ENCODE results near the gene CXCR6.

Gene CXCR6

DNA sequence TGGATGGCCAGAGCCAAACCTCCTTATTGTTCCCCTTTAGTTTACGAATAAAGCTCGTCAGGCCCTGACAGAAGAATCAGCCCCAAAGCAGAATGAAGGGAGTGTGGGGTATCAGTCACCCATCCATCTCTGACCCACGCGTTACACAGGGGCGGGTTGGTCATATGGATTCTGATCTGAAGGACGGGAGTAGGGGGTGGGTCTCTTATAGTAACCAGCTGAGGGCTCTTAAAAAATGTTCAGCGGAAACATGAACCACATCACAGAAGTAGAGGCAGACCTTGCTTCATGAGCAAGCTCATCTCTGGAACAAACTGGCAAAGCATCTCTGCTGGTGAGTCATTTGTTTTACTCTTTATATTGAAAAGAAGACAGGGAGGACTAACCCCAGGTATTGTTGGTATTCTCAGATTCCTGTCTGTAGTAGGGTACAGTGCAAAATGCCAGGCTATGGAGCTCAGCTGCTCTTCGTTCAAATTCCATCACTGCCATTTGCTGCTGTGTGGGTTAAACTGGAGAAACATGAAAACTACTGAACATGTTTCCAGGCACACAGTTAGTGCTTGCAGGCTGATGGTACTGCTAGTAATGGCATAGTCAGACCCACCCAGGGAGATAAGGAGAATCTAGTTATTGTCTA, at the start of gene CXCR6:
TSS of gene CXCR6 (plus strand) at position 258 of the 640 bp plus-strand sequence. CDS start 3,018 bp downstream, outside the sequence.
- in situ Hi-C loops (cut with HindIII; ENCODE audit: low sequenced_read_pairs), result no loop called here

DNA sequence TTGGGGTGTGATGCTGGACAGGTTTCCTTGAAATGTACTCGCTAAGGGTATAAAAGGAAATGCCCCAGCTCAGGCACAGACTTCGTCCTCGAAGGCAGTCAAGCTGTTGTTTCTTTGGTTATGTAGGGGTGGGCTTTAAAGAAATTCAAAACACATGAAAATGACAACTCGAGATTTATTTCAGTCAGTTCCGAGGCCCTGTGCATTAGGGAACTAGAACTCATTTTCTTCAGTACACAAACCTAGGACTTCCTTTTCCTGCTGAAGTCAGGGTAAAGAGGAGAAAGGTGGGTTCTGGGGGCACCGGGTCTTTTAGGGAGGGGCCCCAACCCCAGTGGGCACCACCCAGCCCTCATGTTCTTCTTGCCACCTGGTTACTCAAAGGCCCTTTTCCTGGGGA, 49.2 kb upstream of the CXCR6 start:
- in situ Hi-C loops (cut with HindIII; ENCODE audit: low sequenced_read_pairs), result no loop called here

GRCh38 chr3:45895686-45896468, 47.4 kb upstream of the CXCR6 start:
- in situ Hi-C loops (cut with HindIII; ENCODE audit: low sequenced_read_pairs), result no loop called here

DNA sequence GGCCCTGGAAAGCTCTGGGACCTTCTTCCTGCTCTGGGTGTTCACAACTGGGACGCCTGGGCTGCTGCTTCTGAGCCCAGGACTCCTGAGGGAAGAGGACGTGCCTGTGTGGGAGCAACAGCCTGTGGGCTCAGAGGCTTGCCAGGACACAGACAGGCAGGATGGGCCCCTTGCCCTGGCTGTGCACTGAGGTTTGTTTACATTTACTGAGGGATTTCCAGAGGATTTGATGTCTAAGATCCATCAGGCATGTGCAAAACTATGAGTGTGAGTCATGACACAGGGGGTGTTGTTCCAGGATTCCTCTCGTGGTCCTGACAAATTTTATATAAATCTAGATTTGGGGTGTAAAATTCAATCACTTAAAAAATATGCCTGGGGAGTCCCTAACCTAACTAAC, 46.3 kb upstream of the CXCR6 start:
- in situ Hi-C loops (cut with HindIII; ENCODE audit: low sequenced_read_pairs), result no loop called here

DNA sequence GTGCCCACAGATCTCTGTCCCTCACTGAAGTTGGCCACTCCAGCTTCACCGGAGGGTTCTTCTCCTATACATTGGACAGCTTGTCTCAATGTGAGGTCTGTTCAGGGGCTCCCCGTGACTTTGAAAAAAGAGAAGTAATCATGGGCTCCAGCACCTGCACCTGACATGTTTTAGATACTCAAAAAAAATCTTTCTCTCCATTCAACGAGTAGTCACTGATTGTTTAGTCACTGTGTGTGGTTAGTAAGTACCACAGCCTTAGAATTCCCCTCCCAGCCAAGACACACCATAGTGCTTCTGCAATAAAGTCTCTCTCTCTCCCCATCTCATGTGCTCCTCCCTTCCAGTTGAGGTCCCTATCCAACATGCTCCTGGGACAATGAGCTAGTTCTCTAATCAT, 38.3 kb upstream of the CXCR6 start:
- in situ Hi-C loops (cut with HindIII; ENCODE audit: low sequenced_read_pairs), result no loop called here

DNA sequence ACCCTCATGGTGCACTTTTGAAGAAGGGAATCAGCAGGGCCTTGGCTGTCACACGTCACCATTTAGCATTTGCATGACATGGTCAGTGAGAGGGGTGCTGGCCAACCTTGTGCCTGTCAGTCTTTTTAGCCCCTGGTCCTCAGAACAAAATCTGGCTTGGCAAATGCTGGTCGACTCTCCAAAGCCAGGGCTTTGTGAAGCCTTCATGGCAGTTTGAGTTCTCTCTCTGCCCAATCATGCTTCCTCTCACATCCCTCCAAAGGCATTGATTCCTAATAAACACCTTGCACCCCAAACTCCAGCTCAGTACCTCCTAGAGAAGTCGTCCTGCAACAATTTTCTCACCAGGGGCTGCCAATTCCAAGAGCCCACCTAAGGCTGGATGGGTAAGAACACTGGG, 37.5 kb upstream of the CXCR6 start:
- in situ Hi-C loops (cut with HindIII; ENCODE audit: low sequenced_read_pairs), result no loop called here

GRCh38 chr3:45906681-45907407, 36.4 kb upstream of the CXCR6 start:
- in situ Hi-C loops (cut with HindIII; ENCODE audit: low sequenced_read_pairs), result no loop called here

GRCh38 chr3:45907769-45908705, 35.2 kb upstream of the CXCR6 start:
- in situ Hi-C loops (cut with HindIII; ENCODE audit: low sequenced_read_pairs), result no loop called here

DNA sequence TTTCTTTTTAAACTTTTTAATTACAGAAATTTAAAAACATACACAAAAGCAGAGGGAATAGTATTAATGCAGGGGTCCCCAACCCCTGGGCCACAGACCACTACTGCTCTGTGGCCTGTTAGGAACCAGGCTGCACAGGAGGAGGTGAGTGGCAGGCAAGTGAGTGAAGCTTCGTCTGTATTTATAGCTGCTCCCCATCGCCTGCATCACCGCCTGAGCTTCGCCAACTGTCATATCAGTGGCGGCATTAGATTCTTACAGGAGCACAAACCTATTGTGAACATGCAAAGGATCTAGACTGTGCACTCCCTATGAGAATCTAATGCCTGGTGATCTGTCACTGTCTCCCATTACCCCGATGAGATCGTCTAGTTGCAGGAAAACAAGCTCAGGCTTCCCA, 34.5 kb upstream of the CXCR6 start:
- in situ Hi-C loops (cut with HindIII; ENCODE audit: low sequenced_read_pairs), result no loop called here

DNA sequence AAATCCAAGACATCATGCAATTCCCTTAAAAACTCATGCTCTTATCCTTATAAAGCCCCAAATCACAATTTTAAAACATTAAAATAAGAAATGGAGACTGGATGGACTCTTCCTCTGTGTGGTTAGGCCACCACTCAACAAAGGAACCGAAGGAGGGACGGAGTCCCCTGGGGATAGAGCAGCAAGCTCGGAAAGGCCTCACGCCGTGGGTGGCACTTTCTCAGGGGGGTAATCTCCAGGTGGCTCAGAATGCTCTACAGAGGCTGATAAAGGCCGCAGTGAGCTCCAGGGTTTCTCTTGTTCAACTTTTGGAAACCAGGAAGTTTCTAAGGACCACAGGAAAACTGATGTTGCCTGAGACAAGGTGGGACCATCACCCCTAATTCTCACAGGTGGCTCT, 33.7 kb upstream of the CXCR6 start:
- in situ Hi-C loops (cut with HindIII; ENCODE audit: low sequenced_read_pairs), result no loop called here

- in situ Hi-C loops (cut with HindIII; ENCODE audit: low sequenced_read_pairs), result no loop called here
These were observed 32.4 kb upstream of the CXCR6 start for GRCh38 chr3:45910892-45911291.

- in situ Hi-C loops (cut with HindIII; ENCODE audit: low sequenced_read_pairs), result no loop called here
These were observed 31.6 kb upstream of the CXCR6 start for GRCh38 chr3:45911511-45912226.

DNA sequence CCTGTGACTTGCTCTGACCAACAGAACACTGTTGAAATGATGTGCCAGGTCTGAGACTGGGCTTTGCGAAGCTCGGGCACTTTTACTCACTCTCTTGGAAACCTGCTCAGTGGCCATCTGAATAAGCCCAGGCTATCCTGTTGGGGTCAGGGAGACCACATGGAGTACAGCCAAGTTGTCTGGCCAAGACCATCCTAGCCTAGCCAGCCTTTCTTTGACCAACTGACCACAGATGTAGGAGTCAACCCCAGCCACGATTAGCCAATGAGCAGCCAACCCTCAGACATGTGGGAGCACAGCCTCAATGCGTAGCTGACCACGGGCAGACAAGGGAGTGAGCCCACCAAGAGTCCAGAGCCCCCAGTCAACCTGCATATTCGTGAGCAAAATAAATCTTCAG, 30.8 kb upstream of the CXCR6 start:
- in situ Hi-C loops (cut with HindIII; ENCODE audit: low sequenced_read_pairs), result no loop called here

- in situ Hi-C loops (cut with HindIII; ENCODE audit: low sequenced_read_pairs), result no loop called here
These were observed 28.8 kb upstream of the CXCR6 start for GRCh38 chr3:45914362-45915058.

DNA sequence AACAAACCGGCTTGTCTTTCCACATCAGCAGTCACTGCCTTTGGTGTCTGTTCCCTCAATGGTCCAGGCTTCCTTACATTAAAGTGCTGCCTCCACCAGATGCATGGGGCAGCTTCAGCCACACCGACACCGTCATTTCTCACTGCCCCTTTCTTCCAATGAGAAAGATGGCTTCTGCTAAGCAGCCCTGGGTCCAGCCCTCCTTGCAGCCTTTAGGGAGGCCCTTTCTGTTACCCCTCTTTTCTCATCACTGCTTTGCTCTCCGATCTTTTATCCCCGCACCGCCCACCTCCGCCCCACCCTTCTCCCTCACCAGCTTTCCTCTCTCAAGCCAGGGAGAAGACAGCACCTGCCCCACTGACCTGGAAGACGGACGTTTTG, 28.2 kb upstream of the CXCR6 start:
- in situ Hi-C loops (cut with HindIII; ENCODE audit: low sequenced_read_pairs), result no loop called here

DNA sequence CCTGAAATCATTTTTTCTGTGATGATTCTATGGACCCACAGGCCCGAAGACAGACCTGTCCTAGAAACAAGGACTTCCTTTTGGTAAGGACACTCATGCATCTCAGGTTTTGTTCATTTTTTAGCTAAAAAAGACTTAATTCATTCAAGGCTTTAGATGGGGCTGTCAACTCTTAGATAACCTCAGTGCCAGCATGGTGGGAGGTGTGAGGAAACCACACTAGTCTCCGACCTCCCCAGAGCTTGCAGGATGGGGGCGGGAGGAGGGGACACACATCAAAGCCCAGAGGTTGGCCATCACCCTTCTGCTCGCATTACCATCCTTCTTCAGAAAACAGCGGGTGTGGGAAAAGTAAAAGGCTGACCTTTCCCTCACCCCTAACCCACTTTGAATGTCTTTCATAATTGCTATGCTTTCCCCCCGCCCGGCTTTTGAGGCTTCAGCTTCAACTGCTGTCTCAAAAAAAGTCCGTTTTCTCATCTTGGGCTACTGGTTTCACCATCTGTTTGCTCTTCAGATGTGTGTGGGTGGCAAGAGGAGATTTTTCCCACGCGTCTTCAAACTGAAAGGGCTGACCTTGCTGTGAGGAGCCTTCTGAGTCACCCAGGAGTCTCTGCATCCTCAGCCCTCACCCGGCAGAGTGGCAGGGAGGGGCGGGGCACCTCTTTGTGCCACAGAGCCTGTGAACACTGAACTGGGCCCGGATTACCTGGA, 27.6 kb upstream of the CXCR6 start:
- in situ Hi-C loops (cut with HindIII; ENCODE audit: low sequenced_read_pairs), result no loop called here

DNA sequence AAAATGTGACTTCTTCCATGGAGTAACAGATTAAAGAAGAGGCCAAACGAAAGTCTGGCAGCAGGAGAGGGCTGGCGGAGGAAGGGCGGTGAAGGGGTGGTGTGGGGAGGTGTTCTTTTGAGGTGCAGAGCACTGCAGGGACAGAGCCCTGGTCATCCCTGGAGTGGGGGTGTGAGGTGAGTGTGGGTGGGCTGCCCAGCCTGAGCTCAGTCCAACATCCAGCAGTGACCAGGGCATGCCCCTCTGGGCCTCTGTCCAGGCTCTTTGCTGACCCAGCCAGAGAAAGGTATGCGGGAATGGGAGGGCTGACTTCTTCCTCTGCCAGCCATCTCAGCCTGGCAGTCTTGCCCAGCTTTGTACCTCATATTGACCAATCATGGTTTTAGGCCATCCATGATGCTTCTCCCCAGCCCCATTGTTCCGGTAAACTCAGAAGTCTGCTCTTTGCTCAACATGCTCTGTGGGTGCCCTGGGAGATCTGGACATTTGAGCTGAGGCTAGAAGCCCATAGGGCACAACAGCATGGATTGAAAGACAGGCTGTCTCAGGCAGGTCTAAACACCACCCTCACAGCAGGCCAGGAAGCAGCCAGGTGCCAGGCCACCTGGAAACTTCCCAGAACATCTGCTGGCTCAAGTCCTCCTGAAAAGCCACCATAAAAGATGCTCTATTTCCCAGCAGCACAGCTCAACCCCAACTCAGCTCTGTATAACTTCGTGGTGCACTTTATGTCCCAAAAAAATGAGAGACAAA, 25.9 kb upstream of the CXCR6 start:
- in situ Hi-C loops (cut with HindIII; ENCODE audit: low sequenced_read_pairs), result no loop called here
